A549 treated with CORT108297 at 1 μM for 4 hours (cell line): ENCODE data around the gene TSPAN13. TPM values are rescaled to one million over a fixed set of nuclear protein-coding genes. Genes with fewer than 3 reads are reported as not detected.

Experiments used
- total RNA-seq: library from RNA; stranded (reverse); fragments of 200-300 nt; extraction: Qiagen RNA extraction; gene quantifications from 5 replicates; pipeline ENCODE4 v1.2.3, GENCODE V29; 2022

TSPAN13 gene
- total RNA-seq: 12.2 to 15.7 TPM (median 14.3 TPM) in 5 replicates

GRCh38 chr7:16753102-16753931 lies at the start of gene TSPAN13:
Gene TSPAN13 (plus strand): TSS chr7:16753755. CDS start chr7:16753968, 213 bp downstream.

GRCh38 chr7:16804674-16805439 lies 51.3 kb downstream of the TSPAN13 start, which contains the start of gene AGR2:
Gene AGR2 (minus strand): TSS chr7:16804999. CDS start chr7:16801796, 3,203 bp downstream.

Other genes starting within 250 kb of the TSPAN13 start
- gene LRRC72, start 226.9 kb upstream of the TSPAN13 start, total RNA-seq: not detected in 5 replicates
- gene ANKMY2, start 108.0 kb upstream of the TSPAN13 start, total RNA-seq: 13.1 to 15.7 TPM (median 14.5 TPM) in 5 replicates
- gene BZW2, start 107.6 kb upstream of the TSPAN13 start, total RNA-seq: 90.6 to 103 TPM (median 93.0 TPM) in 5 replicates
- 93.9 to 174 TPM (median 142 TPM) in 5 replicates for gene AGR2, start 51.2 kb downstream of the TSPAN13 start, total RNA-seq
- 0.27 TPM in 1 of 5 replicates, not detected in the others for gene AGR3, start 128.2 kb downstream of the TSPAN13 start, total RNA-seq